ENCODE results near the gene CYTH4. TPM values are rescaled to one million over a fixed set of nuclear protein-coding genes. Genes with fewer than 3 reads are reported as not detected.

Gene CYTH4
- total RNA-seq, 1 experiment from 2014 or later: 3.8 TPM

GRCh38 chr22:37311761-37312312, 29.5 kb downstream of the CYTH4 start:
- Histone ChIP-seq H3K4me1 (ENCODE audit: control insufficient read depth in 1 of 2, insufficient read depth in 2 of 2, low read length in 2 of 2) (peaks cover 37 to 67% of the 10 kb centered on the region in 2 experiments), H3K9me2 (ENCODE audit: insufficient read depth) (no peaks in the 10 kb centered on the region), H3K9me3 (ENCODE audit: control insufficient read depth in 1 of 2, insufficient read depth in 1 of 2, low read depth in 1 of 2, low read length in 2 of 2) (no peaks in the 10 kb centered on the region), H3K4me3 (replicated peaks in 1 of 2; ENCODE audit: low read depth in 1 of 2, low read length in 2 of 2) (no peak overlapping the region), H3K27me3 (ENCODE audit: insufficient read depth, low read length) (no peaks in the 10 kb centered on the region), H3K4me2 (ENCODE audit: low read length) (no peak overlapping the region), H3K36me3 (ENCODE audit: control insufficient read depth in 1 of 2, insufficient read depth in 2 of 2, low read length in 2 of 2) (no peaks in the 10 kb centered on the region), H3K79me2 (ENCODE audit: insufficient read depth, low read length) (no peaks in the 10 kb centered on the region), H3K9ac (ENCODE audit: low read length) (no peak overlapping the region), H4K20me1 (ENCODE audit: insufficient read depth) (no peaks in the 10 kb centered on the region), H2AFZ (ENCODE audit: low read depth, low read length, poor library complexity, severe bottlenecking) (no peak overlapping the region), H3K27ac (ENCODE audit: low read depth, low read length) (no peak overlapping the region; the same call in 1 of the 2 replicates)
- ChIA-PET POLR2A (no interaction called here), CTCF (interaction anchor here (1.5 kb wide), 1 partner anchor 117 kb away, joined by 3 read pairs; no protein-coding TSS in a partner anchor), RAD21 (ENCODE audit: low non-redundant PET in 1 of 2, low total read pairs in 2 of 2, uncharacterized antibody in 2 of 2, unreplicated experiment in 2 of 2) (no interaction called here)
- DNase-seq (ENCODE audit: low read depth, low spot score) (no peak), ATAC-seq (no peak)
- no TSS peak for BruUV-seq (replicated peaks)
- intact Hi-C loops (cut with micrococcal nuclease): no loop called here
- TF ChIP-seq JUND (IDR thresholded peaks at IDR 0.05) (no peak), CBX3 (IDR thresholded peaks at IDR 0.05; ENCODE audit: low read depth) (no peak), EZH2phosphoT487 (IDR thresholded peaks at IDR 0.05; ENCODE audit: borderline replicate concordance) (no peak), FOSL1 (IDR thresholded peaks at IDR 0.05; ENCODE audit: low read depth) (no peak), EGR1 (IDR thresholded peaks at IDR 0.05; ENCODE audit: low read depth) (no peak), TCF7L2 (IDR thresholded peaks at IDR 0.05; ENCODE audit: borderline replicate concordance, extremely low read depth, insufficient read depth, insufficient read length) (no peak), SIN3A (IDR thresholded peaks at IDR 0.05; ENCODE audit: low read depth) (no peak), ATF3 (IDR thresholded peaks at IDR 0.05) (no peak), CTCF (IDR thresholded peaks at IDR 0.05 in 2 of 3, conservative IDR thresholded peaks at IDR 0.05 in 1 of 3; ENCODE audit: borderline replicate concordance in 1 of 3, insufficient read depth in 1 of 3, low read depth in 2 of 3, low read length in 2 of 3) (no peak)

Measured in HCT116 (cell line).